Ectodermal cell (in vitro differentiated cells): ENCODE measurements around the gene SPEF2.

ENCODE experiments used
- H3K27ac ChIP-seq: 2 replicates; pipeline ENCODE4 v1.7.0; 2013; ENCODE audit warnings: mild to moderate bottlenecking, low read depth, low read length; ENCODE audit not compliant: insufficient read depth, poor library complexity, severe bottlenecking
- H3K27me3 ChIP-seq: 2 replicates; pipeline ENCODE4 v1.7.0; 2013; ENCODE audit warnings: mild to moderate bottlenecking, low read length; ENCODE audit not compliant: insufficient read depth, control insufficient read depth, poor library complexity, severe bottlenecking
- H3K36me3 ChIP-seq: one replicate; pipeline ENCODE4 v1.7.0; 2013; ENCODE audit warnings: low read length; ENCODE audit not compliant: control insufficient read depth, insufficient read depth
- H3K4me1 ChIP-seq: one replicate; pipeline ENCODE4 v1.7.0; 2013; ENCODE audit warnings: low read length; ENCODE audit not compliant: control insufficient read depth, insufficient read depth
- H3K4me3 ChIP-seq: 2 replicates; pipeline ENCODE4 v1.7.0; 2013; ENCODE audit warnings: low read depth, low read length, control low read depth; ENCODE audit not compliant: insufficient read depth
- H3K9me3 ChIP-seq: 2 replicates; pipeline ENCODE4 v1.7.0; 2013; ENCODE audit warnings: mild to moderate bottlenecking, low read length, moderate library complexity; ENCODE audit not compliant: control insufficient read depth
- WGBS, 2 experiments: methylation state at CpG; one replicate each; pipeline ENCODE4 v1.1.7; 2013; ENCODE audit warnings: missing lambda C conversion rate in 2 of 2; 5-methylcytosine and 5-hydroxymethylcytosine counted together

The SPEF2 gene

DNA sequence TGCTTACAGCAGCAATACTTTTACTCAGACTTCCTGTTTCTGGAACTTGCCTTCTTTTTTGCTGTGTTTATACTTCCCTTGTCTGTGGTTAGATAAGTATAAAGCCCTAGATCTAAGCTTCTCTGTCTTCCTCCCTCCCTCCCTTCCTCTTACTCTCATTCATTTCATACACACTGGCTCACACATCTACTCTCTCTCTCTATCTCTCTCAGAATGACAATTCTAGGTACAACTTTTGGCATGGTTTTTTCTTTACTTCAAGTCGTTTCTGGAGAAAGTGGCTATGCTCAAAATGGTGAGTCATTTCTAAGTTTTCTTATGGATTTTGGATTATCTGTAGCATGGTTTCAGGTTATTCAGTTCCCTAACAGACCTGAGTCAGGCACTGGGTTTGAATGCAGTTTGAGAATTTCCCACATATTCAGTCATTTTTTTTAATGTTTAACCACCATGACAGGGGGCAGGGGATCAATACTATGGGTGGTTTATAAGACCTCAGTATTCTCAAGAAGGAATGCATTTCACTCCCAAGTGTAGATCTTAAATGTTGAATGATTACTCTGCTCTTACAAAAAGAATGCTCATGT, 239.2 kb downstream of the SPEF2 start, which contains the start of gene IL7R:
Gene IL7R, plus strand, starts transcription at position 127 of the 587 bp plus-strand sequence. Its CDS starts 87 bp downstream, at position 214.
- no peaks in the 10 kb centered on the region for H3K9me3 ChIP-seq
- no peaks in the 10 kb centered on the region for H3K36me3 ChIP-seq
- H3K4me1 ChIP-seq, result peaks cover 7% of the 10 kb centered on the region
- no peak within 1 kb of the TSS for H3K27ac ChIP-seq
- H3K27me3 ChIP-seq, result no peaks in the 10 kb centered on the region
- WGBS, 2 experiments, result 60 to 63% methylated on average over 1 of the region's 1 CpG
- no peak within 1 kb of the TSS for H3K4me3 ChIP-seq

DNA sequence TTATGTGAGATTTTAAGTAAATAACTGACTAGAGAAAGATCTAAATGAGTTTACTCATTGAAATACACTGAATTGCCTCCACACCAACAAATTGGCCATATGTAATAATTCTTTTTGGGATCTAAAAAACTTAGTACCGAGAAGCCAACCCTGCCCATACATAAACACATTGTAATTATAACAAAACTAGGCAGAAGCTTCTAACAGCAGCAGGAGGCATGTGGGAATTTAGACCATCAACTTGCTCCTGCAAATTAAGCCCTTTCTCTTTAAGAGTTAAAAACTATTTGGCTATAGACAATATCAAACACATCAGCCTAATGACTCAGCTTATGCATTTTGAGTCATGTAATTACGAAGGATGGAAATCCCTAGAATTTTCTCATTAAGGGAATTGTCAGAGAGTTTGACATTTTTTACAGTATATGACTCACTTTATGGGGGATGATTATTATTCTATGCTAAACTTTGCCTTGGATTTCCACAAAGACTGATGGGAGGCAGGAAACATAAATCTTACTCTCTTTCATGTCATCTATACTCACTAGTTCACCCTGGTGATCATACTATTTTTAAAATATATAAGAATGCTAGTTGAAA, 240.0 kb downstream of the SPEF2 start:
- no peaks in the 10 kb centered on the region for H3K27me3 ChIP-seq
- 97 to 100% methylated on average over 2 of the region's 2 CpGs for WGBS, 2 experiments
- H3K27ac ChIP-seq, result no peak overlapping the region
- no peaks in the 10 kb centered on the region for H3K36me3 ChIP-seq
- no peaks in the 10 kb centered on the region for H3K9me3 ChIP-seq
- H3K4me3 ChIP-seq, result no peak overlapping the region
- peaks cover 7% of the 10 kb centered on the region for H3K4me1 ChIP-seq

DNA sequence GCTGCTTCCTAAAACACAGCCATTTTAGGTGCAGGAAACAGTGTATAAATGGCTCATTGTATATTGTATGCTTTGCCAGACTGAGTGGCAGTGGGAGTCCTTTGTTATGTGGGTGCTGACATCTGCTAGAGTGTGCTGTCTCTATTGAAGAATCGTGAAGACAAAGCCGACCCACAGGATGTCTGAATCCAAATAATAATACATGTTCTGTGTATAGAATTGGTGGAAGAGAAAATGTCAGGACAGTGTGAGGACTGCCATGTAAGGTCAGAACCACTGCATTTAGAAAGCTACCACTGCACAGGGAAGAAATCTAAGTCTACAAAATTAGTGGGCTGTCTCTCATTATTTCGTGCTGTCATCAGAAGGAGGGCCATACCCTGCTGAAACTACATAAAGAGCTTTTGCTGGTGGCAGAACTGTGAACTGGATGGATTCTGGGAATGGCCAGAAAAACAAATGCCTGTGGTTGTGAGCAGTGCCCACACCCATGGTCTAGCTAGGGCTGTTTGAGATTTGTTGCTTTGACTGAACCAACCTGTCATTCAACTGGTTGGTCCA, 241.5 kb downstream of the SPEF2 start:
- no peak overlapping the region for H3K4me3 ChIP-seq
- WGBS, 2 experiments, result 39 to 42% methylated on average over 3 of the region's 3 CpGs
- no peaks in the 10 kb centered on the region for H3K36me3 ChIP-seq
- H3K27me3 ChIP-seq, result no peaks in the 10 kb centered on the region
- peaks cover 7% of the 10 kb centered on the region for H3K4me1 ChIP-seq
- H3K27ac ChIP-seq, result no peak overlapping the region
- H3K9me3 ChIP-seq, result no peaks in the 10 kb centered on the region

DNA sequence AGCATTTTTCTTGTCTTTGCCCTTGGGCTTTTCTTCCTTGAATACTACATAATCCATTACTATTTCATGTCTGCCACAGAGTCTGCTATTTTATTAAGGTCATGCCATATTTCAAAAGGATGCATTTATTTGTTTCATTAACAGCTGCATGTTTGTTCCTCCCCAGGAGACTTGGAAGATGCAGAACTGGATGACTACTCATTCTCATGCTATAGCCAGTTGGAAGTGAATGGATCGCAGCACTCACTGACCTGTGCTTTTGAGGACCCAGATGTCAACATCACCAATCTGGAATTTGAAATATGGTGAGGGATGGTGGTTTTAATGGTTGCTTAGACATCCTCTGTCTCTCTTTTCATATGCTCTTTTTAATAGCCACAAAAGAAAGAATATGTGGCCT, 243.0 kb downstream of the SPEF2 start:
- H3K4me3 ChIP-seq, result no peak overlapping the region
- no peaks in the 10 kb centered on the region for H3K9me3 ChIP-seq
- 78 to 100% methylated on average over 1 of the region's 1 CpG for WGBS, 2 experiments
- no peaks in the 10 kb centered on the region for H3K36me3 ChIP-seq
- no peak overlapping the region for H3K27ac ChIP-seq
- peaks cover 7% of the 10 kb centered on the region for H3K4me1 ChIP-seq
- H3K27me3 ChIP-seq, result no peaks in the 10 kb centered on the region

DNA sequence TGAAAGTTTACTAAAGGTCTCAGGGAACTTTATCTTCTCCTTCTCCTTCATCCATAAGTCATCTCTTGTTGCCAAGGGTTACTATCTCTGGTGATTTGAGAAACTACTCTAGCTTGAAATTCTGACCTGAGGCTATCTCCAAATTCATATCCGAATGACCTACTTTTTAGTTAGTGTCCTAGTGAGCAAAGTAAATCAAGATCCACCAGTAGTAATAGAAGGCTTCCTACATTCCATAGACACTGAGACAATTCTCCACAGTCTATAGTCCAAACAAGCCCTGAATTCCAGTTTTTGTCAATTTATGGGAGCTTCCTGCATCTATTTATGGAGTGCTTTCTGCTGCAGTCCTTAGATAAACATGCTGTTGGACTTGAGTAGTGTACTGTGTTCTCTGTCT, 244.1 kb downstream of the SPEF2 start:
- no peaks in the 10 kb centered on the region for H3K9me3 ChIP-seq
- no peaks in the 10 kb centered on the region for H3K27me3 ChIP-seq
- 94 to 100% methylated on average over 1 of the region's 1 CpG for WGBS, 2 experiments
- H3K36me3 ChIP-seq, result no peaks in the 10 kb centered on the region
- no peak overlapping the region for H3K4me3 ChIP-seq
- peaks cover 7% of the 10 kb centered on the region for H3K4me1 ChIP-seq
- no peak overlapping the region for H3K27ac ChIP-seq

DNA sequence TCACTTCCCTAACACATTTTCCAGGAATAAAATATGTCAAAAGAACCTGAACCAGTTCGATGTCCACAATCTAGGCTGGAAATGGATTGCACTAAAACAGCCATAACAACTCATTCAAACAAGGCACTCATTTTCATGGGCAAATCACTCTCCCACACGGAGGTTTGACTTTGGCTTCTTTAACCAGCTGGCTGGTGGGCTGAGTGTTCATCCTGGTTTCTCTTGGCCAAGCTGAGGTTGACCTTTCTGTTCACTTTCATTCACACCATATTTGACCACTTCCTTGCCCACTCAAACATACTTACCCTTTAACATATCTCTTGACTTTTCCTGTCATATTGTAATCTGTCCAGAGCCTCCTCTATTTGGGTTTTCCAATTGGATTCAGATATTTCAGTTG, 244.5 kb downstream of the SPEF2 start:
- no peak overlapping the region for H3K27ac ChIP-seq
- H3K27me3 ChIP-seq, result no peaks in the 10 kb centered on the region
- 89 to 91% methylated on average over 2 of the region's 2 CpGs for WGBS, 2 experiments

DNA sequence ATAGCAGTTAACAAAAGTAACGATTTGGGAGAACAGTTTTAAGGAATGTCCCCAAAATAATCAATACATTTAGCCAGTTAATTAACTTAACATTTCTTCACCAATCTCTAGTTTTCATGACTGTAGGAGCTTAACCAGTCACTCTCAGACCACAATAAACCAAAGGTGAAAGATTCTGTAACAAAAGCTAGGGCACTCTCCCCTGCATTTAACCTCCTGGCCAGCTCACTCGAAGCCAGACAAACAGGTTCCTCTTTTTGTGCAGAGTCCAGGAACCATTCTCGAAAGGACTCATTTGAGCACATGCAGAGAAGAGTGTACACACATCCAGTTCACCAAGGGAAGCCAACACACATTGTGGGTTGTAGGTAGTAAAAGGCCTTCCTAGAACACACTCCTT, 245.5 kb downstream of the SPEF2 start:
- Histone ChIP-seq H3K27ac (no peak overlapping the region), H3K27me3 (no peaks in the 10 kb centered on the region), H3K4me1 (peaks cover 7% of the 10 kb centered on the region), H3K9me3 (no peaks in the 10 kb centered on the region), H3K4me3 (no peak overlapping the region), H3K36me3 (no peaks in the 10 kb centered on the region)
- 81 to 90% methylated on average over 3 of the region's 3 CpGs for WGBS, 2 experiments

More for the DNA sequence above, 244.5 kb downstream of the SPEF2 start:
- Histone ChIP-seq H3K9me3 (no peaks in the 10 kb centered on the region), H3K4me1 (peaks cover 7% of the 10 kb centered on the region), H3K4me3 (no peak overlapping the region), H3K36me3 (no peaks in the 10 kb centered on the region)
